ENCODE results near the gene FREY1. TPM values are rescaled to one million over a fixed set of nuclear protein-coding genes. Genes with fewer than 3 reads are reported as not detected.

Gene FREY1
- total RNA-seq: under 1 TPM in 2 of 4 donors, not detected in 2; 0.37 to 0.56 TPM
- under 1 TPM in 1 of 3 donors, not detected in 2; 0.14 TPM for polyA plus RNA-seq
- long read RNA-seq, donor 1: 0 reads
- long read RNA-seq, donor 2: 0 reads

GRCh38 chr11:45906965-45907611 lies at the start of gene FREY1:
TSS of gene FREY1 (minus strand) at chr11:45907271. CDS start at chr11:45907245, 26 bp downstream.
- 56 to 73% (median 63%) methylated on average over 15 to 18 of the region's 18 CpGs for WGBS, 3 donors
- no peak for TF ChIP-seq CTCF (IDR thresholded peaks at IDR 0.05)
- no peak within 1 kb of the TSS for H3K4me3 ChIP-seq
- ATAC-seq: peak in 3 of 4 donors; percentile 8 to 35 (median 20)
- no peaks in the 10 kb centered on the region for H3K27me3 ChIP-seq (ENCODE audit: insufficient read depth in 3 of 3, low read length in 2 of 3)
- H3K36me3 ChIP-seq (ENCODE audit: insufficient read depth in 1 of 2, low read depth in 1 of 2): peaks cover 0 to 31% of the 10 kb centered on the region in 2 donors
- DNase-seq: no peak
- H3K9me3 ChIP-seq: no peaks in the 10 kb centered on the region
- no peak within 1 kb of the TSS for H3K27ac ChIP-seq
- no peaks in the 10 kb centered on the region for H3K4me1 ChIP-seq
- intact Hi-C loops (cut with DNase I): no loop called here

- Histone ChIP-seq H3K9me3 (no peaks in the 10 kb centered on the region), H3K36me3 (ENCODE audit: insufficient read depth in 1 of 2, low read depth in 1 of 2) (peaks cover 9 to 83% of the 10 kb centered on the region in 2 donors), H3K27ac (no peak overlapping the region), H3K4me1 (peaks cover 5% of the 10 kb centered on the region), H3K4me3 (no peak overlapping the region), H3K27me3 (ENCODE audit: insufficient read depth in 3 of 3, low read length in 2 of 3) (no peaks in the 10 kb centered on the region)
- intact Hi-C loops (cut with DNase I): no loop called here
- DNase-seq: no peak
- no peak for ATAC-seq
- 83 to 95% (median 92%) methylated on average over 1 of the region's 1 CpG for WGBS, 3 donors
- TF ChIP-seq CTCF (IDR thresholded peaks at IDR 0.05): no peak
Measured at GRCh38 chr11:45949992-45950407, 42.9 kb upstream of the FREY1 start.

GRCh38 chr11:45948356-45948755 lies 41.3 kb upstream of the FREY1 start:
- Histone ChIP-seq H3K27me3 (ENCODE audit: insufficient read depth in 3 of 3, low read length in 2 of 3) (no peaks in the 10 kb centered on the region), H3K4me3 (no peak overlapping the region), H3K4me1 (peaks cover 5% of the 10 kb centered on the region), H3K9me3 (no peaks in the 10 kb centered on the region), H3K27ac (no peak overlapping the region), H3K36me3 (ENCODE audit: insufficient read depth in 1 of 2, low read depth in 1 of 2) (peaks cover 11 to 96% of the 10 kb centered on the region in 2 donors)
- intact Hi-C loops (cut with DNase I): no loop called here
- DNase-seq (no peak), ATAC-seq (no peak)
- WGBS, 3 donors: 72 to 97% (median 88%) methylated on average over 3 of the region's 3 CpGs
- no peak for TF ChIP-seq CTCF (IDR thresholded peaks at IDR 0.05)

- Histone ChIP-seq H3K27me3 (ENCODE audit: insufficient read depth in 3 of 3, low read length in 2 of 3) (no peaks in the 10 kb centered on the region), H3K4me1 (peaks cover 5% of the 10 kb centered on the region), H3K36me3 (ENCODE audit: insufficient read depth in 1 of 2, low read depth in 1 of 2) (peaks cover 11 to 96% of the 10 kb centered on the region in 2 donors), H3K4me3 (no peak overlapping the region), H3K27ac (no peak overlapping the region), H3K9me3 (no peaks in the 10 kb centered on the region)
- no peak for TF ChIP-seq CTCF (IDR thresholded peaks at IDR 0.05)
- ATAC-seq (no peak), DNase-seq (no peak)
- intact Hi-C loops (cut with DNase I): no loop called here
- 96 to 100% (median 98%) methylated on average over 1 of the region's 1 CpG for WGBS, 3 donors
Measured at GRCh38 chr11:45947885-45948284, 40.8 kb upstream of the FREY1 start.

All from psoas muscle (tissue), 8 donors.